Testis (tissue), 3 donors: ENCODE data around the gene ADD1. TPM values are rescaled to one million over a fixed set of nuclear protein-coding genes. Genes with fewer than 3 reads are reported as not detected.

Experiments
- DNase-seq: peaks from one replicate; pipeline ENCODE4 v3.0.0-alpha.2; 2019
- H3K27ac ChIP-seq, 2 donors: fragments of 200-600 bp; sonication (generic); one replicate each; pipeline ENCODE4 v1.5.1; 2019
- H3K27me3 ChIP-seq: fragments of 200-600 bp; sonication (generic); one replicate; pipeline ENCODE4 v1.5.1; 2019
- H3K36me3 ChIP-seq: fragments of 200-600 bp; sonication (generic); one replicate; pipeline ENCODE4 v1.5.1; 2017; ENCODE audit warnings: low read depth; ENCODE audit errors: missing control alignments
- H3K4me1 ChIP-seq: fragments of 200-600 bp; sonication (generic); one replicate; pipeline ENCODE4 v1.5.1; 2019
- H3K4me3 ChIP-seq, 2 donors: fragments of 200-600 bp; sonication (generic); one replicate each; pipeline ENCODE4 v1.5.1; 2017 to 2019
- H3K9me3 ChIP-seq: fragments of 200-600 bp; sonication (generic); one replicate; pipeline ENCODE4 v1.5.1; 2017
- POLR2A ChIP-seq: fragments of 450-650 bp; IDR thresholded peaks from one replicate; pipeline ENCODE4 v1.6.1; 2017; ENCODE audit warnings: antibody characterized with exemption, mild to moderate bottlenecking, moderate library complexity
- whole genome bisulfite sequencing, 2 donors: methylation state at CpG; one replicate each; pipeline ENCODE4 v1.1.5; 2018; 5-methylcytosine and 5-hydroxymethylcytosine counted together
- intact Hi-C: fragments of 100-400 bp; cut with DNase I; formaldehyde crosslinking; loops from one replicate; pipeline ENCODE4 v1.15.1; 2023; ENCODE audit warnings: low total_unique reads
- polyA plus RNA-seq: library from polyadenylated mRNA; stranded (reverse); fragments of 350-450 nt; fragmentation: Illumina TruSeq; extraction: RNeasy Lipid Tissue Mini Kit (QIAGEN cat#74804); gene quantifications from one replicate; pipeline ENCODE4 v1.2.3, GENCODE V29; 2014; ENCODE audit warnings: low read depth, low replicate concordance; ENCODE audit not compliant: insufficient read depth
- total RNA-seq, 2 donors: library from RNA; depleted of rRNA; stranded (reverse); fragments of >200 nt; gene quantifications; one replicate each; pipeline ENCODE4 v1.2.3, GENCODE V29; 2016
- TF ChIP-seq, protein P1 (sequence below), 3 experiments: fragments of 450-650 bp in 2 of 3; fragments of 200-600 bp in 1 of 3; sonication (generic) in 1 of 3; IDR thresholded peaks; one replicate each; pipeline ENCODE4 v1.5.1; 2016 to 2019; ENCODE audit warnings: antibody characterized with exemption in 3 of 3, mild to moderate bottlenecking in 2 of 3, moderate library complexity in 1 of 3

ADD1 gene
- total and polyA plus RNA-seq, 3 donors from 2014 or later, result 233 to 355 (median 318) TPM

DNA sequence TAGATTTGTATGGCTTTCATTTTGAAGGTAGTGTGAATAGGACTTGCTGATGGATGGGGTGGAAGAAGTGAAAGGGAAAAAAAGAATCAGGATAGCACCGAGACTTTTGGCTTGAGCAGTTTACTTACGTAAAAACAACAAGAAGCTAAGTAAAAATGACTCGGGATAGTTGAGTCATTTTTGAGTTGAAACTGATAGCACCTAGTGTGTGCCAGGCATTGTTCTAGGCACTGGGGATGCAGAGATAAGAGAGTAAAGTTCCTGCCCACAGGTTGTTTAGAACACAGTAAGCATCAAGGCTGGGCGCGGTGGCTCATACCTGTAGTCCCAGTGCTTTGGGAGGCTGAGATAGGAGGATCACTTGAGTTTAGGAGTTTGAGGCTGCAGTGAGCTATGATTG is 34.7 kb downstream of the ADD1 start:
- Histone ChIP-seq H3K36me3 (no peaks in the 10 kb centered on the region), H3K27ac (no peak overlapping the region), H3K4me1 (no peaks in the 10 kb centered on the region), H3K9me3 (no peaks in the 10 kb centered on the region), H3K4me3 (no peak overlapping the region), H3K27me3 (no peaks in the 10 kb centered on the region)
- TF ChIP-seq POLR2A, result no peak
- TF ChIP-seq, protein P1, sequence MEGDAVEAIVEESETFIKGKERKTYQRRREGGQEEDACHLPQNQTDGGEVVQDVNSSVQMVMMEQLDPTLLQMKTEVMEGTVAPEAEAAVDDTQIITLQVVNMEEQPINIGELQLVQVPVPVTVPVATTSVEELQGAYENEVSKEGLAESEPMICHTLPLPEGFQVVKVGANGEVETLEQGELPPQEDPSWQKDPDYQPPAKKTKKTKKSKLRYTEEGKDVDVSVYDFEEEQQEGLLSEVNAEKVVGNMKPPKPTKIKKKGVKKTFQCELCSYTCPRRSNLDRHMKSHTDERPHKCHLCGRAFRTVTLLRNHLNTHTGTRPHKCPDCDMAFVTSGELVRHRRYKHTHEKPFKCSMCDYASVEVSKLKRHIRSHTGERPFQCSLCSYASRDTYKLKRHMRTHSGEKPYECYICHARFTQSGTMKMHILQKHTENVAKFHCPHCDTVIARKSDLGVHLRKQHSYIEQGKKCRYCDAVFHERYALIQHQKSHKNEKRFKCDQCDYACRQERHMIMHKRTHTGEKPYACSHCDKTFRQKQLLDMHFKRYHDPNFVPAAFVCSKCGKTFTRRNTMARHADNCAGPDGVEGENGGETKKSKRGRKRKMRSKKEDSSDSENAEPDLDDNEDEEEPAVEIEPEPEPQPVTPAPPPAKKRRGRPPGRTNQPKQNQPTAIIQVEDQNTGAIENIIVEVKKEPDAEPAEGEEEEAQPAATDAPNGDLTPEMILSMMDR (IDR thresholded peaks at IDR 0.05), result no peak
- intact Hi-C loops, result no loop called here
- no peak for DNase-seq
- 88% methylated on average over 5 of the region's 5 CpGs for WGBS, 2 donors

GRCh38 chr4:2879026-2879425 is 35.4 kb downstream of the ADD1 start:
- WGBS, 2 donors, result 81 to 92% methylated on average over 5 of the region's 5 CpGs
- TF ChIP-seq POLR2A, result no peak
- TF ChIP-seq, protein P1 (IDR thresholded peaks at IDR 0.05), result no peak
- intact Hi-C loops, result no loop called here
- H3K27ac ChIP-seq, result no peak overlapping the region
- no peak for DNase-seq
- H3K4me1 ChIP-seq, result no peaks in the 10 kb centered on the region
- H3K36me3 ChIP-seq, result no peaks in the 10 kb centered on the region
- no peaks in the 10 kb centered on the region for H3K9me3 ChIP-seq
- H3K4me3 ChIP-seq, result no peak overlapping the region
- no peaks in the 10 kb centered on the region for H3K27me3 ChIP-seq

DNA sequence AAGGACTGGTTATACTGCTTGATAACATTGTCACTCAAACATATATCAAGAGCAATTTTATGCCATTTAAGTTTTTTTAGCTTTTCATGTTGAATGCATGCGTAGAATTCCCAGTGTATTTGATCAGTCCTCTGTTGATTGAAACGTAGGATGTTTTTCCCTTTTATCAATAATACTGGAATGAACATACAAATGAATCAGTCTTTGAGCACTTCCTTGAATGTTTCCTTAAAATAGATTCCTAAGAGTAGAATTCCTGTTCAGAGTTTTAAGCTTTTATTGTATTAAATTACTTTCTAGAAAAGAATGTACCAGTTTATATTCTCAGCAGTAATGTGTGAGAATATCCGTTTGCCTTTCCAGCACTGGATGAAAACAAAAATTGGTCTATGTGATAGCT is 37.8 kb downstream of the ADD1 start:
- no peak overlapping the region for H3K27ac ChIP-seq
- WGBS, 2 donors, result 78 to 79% methylated on average over 3 of the region's 3 CpGs
- no peak for DNase-seq
- no peak for TF ChIP-seq POLR2A
- TF ChIP-seq, protein P1 (IDR thresholded peaks at IDR 0.05), result no peak
- intact Hi-C loops, result no loop called here
- H3K36me3 ChIP-seq, result no peaks in the 10 kb centered on the region
- H3K9me3 ChIP-seq, result no peaks in the 10 kb centered on the region
- H3K4me3 ChIP-seq, result no peak overlapping the region
- H3K4me1 ChIP-seq, result no peaks in the 10 kb centered on the region
- no peaks in the 10 kb centered on the region for H3K27me3 ChIP-seq

GRCh38 chr4:2882341-2882740 is 38.7 kb downstream of the ADD1 start:
- Histone ChIP-seq H3K4me1 (no peaks in the 10 kb centered on the region), H3K27ac (no peak overlapping the region), H3K4me3 (no peak overlapping the region), H3K9me3 (no peaks in the 10 kb centered on the region), H3K27me3 (no peaks in the 10 kb centered on the region), H3K36me3 (no peaks in the 10 kb centered on the region)
- intact Hi-C loops, result no loop called here
- no peak for TF ChIP-seq POLR2A
- TF ChIP-seq, protein P1 (IDR thresholded peaks at IDR 0.05), result no peak
- DNase-seq, result no peak
- WGBS, 2 donors, result 92 to 97% methylated on average over 1 of the region's 1 CpG

DNA sequence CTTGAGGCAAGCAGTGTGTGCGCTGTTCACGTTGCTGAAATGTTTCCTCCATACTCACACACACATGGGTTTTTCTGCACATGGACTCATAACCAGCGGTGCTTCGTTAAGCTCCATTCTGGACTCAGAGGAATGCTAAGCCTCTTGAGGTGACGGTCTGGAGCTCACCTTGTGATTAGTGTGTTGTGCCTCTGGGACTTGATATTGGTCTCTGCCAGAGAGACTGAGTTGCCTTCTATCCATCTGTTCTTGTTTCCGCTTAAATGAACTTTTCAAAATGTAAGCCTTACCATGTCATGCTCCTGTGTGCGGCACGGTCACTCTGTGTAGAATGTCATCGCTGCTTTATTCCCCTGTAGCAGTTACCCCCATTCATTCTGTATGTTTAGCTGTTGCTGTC is 42.5 kb downstream of the ADD1 start:
- WGBS, 2 donors, result 93 to 96% methylated on average over 9 of the region's 9 CpGs
- no peaks in the 10 kb centered on the region for H3K36me3 ChIP-seq
- intact Hi-C loops, result no loop called here
- peaks cover 1% of the 10 kb centered on the region for H3K4me1 ChIP-seq
- no peak for DNase-seq
- H3K4me3 ChIP-seq, result no peak overlapping the region
- H3K27me3 ChIP-seq, result no peaks in the 10 kb centered on the region
- no peak overlapping the region for H3K27ac ChIP-seq
- TF ChIP-seq POLR2A, result no peak
- TF ChIP-seq, protein P1 (IDR thresholded peaks at IDR 0.05), result no peak
- H3K9me3 ChIP-seq, result no peaks in the 10 kb centered on the region
